Right lobe of liver (tissue), 6 donors: Measurements from ENCODE around the gene MCAT. TPM values are rescaled to one million over a fixed set of nuclear protein-coding genes. Genes with fewer than 3 reads are reported as not detected.
A peak's percentile ranks its signal among the peaks of the same experiment; 100 is the strongest.

ENCODE experiments used
- ATAC-seq, 4 donors: fragments of 200-7000 bp; cut with Tn5 transposase; one replicate each; pipeline ENCODE4 v1.9.1; 2020; ENCODE audit warnings: mild to moderate bottlenecking in 4 of 4, moderate library complexity in 4 of 4
- DNase-seq, 3 donors: peaks; one replicate each; pipeline ENCODE4 v3.0.0-alpha.2; 2020
- H3K27ac ChIP-seq, 3 donors: fragments of 200-600 bp; one replicate each; pipeline ENCODE4 v1.8.0; 2022
- H3K27me3 ChIP-seq, 2 donors: fragments of 200-600 bp; one replicate each; pipeline ENCODE4 v1.8.0; 2022
- H3K36me3 ChIP-seq, 4 donors: fragments of 200-600 bp; sonication (generic) in 1 of 4; one replicate each; pipeline versions ENCODE4 v1.5.1 to v1.8.0; 2017 to 2022; ENCODE audit warnings: control low read depth in 1 of 4
- H3K4me1 ChIP-seq, 4 donors: fragments of 200-600 bp; sonication (generic) in 1 of 4; one replicate each; pipeline versions ENCODE4 v1.5.1 to v1.8.0; 2017 to 2022; ENCODE audit warnings: control low read depth in 1 of 4
- H3K4me3 ChIP-seq, 3 donors: fragments of 200-600 bp; one replicate each; pipeline ENCODE4 v1.8.0; 2022
- H3K9me3 ChIP-seq, 4 donors: fragments of 200-600 bp; sonication (generic) in 1 of 4; one replicate each; pipeline versions ENCODE4 v1.5.1 to v1.8.0; 2017 to 2022; ENCODE audit warnings: control low read depth in 1 of 4
- POLR2A ChIP-seq: fragments of 450-650 bp; IDR thresholded peaks from one replicate; pipeline ENCODE4 v1.6.1; 2017; ENCODE audit warnings: antibody characterized with exemption, mild to moderate bottlenecking
- WGBS: methylation state at CpG from one replicate; pipeline ENCODE4 v1.1.6; 2018; ENCODE audit warnings: low coverage, low lambda C conversion rate; ENCODE audit not compliant: insufficient coverage; ENCODE audit errors: missing lambda C conversion rate; 5-methylcytosine and 5-hydroxymethylcytosine counted together
- intact Hi-C, 2 donors: fragments of 100-400 bp; cut with DNase I; formaldehyde crosslinking; loops; one replicate each; pipeline versions ENCODE4 v1.11.2 to v1.14.1; 2022
- total RNA-seq, 6 experiments: library from RNA; depleted of rRNA in 2 of 6; stranded (reverse); fragments of >200 nt in 2 of 6; fragmentation: NEBNext Ultra II Directional in 3 of 6; extraction: Animal tissue kit (Norgen Biotek cat#: 25700) in 3 of 6; gene quantifications; one replicate each; pipeline versions ENCODE4 v1.1.0 to v1.2.4, GENCODE V29; 2016 to 2023
- TF ChIP-seq, protein P1 (sequence below), 4 donors: fragments of 200-600 bp in 3 of 4; fragments of 450-650 bp in 1 of 4; IDR thresholded peaks; one replicate each; pipeline versions ENCODE4 v1.5.1 to v1.8.0; 2016 to 2022; ENCODE audit warnings: antibody characterized with exemption in 4 of 4, mild to moderate bottlenecking in 2 of 4
- donor health status: DM: no; HTN: yes; CAD: no.
- donor health status: DM: no; HTN: no; CAD: no.
- donor health status: DM: no; HTN: no; CAD: no.
- donor health status: DM: no; HTN: yes; CAD: no.
- donor health status: DM: no; HTN: yes; CAD: no.

MCAT gene
- total RNA-seq, 6 experiments from 2014 or later, result 8.8 to 22.3 (median 11.4) TPM

DNA sequence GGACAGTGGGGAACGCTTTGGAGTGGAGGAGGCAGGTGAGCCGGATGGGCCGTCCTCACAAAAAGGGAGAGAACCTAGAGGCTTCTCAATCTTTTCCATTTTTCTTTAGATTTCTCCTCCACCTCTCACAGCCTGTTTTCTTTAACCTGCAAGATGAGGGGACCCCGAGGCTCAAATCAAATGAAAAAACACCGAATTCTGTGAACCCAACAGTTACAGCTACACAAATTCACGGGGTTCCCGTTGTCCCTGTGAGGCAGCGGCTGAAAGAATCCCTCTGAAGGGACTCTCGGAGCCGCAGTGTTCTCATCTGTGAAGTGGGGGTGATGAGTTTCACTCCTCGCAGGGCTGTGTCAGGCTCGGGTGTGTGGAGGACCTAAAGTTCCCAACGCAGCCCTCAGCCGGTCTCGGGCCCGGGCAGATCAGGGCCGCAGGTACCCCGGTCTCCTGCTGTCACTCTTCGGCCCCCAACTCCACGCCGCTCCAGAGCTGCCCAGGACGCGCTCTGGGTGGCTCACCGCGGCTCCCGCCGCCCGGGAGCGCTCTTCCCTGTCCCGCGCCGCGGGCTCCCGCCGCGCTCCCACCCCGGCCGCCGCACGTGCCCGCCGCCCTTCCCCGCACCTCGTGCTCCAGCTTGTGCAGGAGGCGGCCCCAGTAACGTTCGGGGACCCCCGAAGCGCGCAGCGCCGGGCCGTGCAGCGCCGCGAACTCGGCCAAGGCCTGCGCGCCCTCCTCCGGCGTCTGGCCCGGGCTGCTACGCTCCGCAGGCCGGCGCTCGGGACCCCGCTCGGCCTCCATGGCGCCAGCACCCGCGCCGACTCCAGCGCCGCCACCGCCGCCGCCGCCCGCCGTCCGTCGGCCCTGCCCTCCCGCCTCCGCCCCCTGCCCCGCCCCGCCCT, 43.3 kb upstream of the MCAT start, which contains the start of gene TTLL12:
Gene TTLL12 (minus strand): TSS at position 863 of the 899 bp plus-strand sequence. CDS start 65 bp downstream, at position 798.
- Histone ChIP-seq H3K27me3 (no peaks in the 10 kb centered on the region), H3K4me1 (peaks cover 0 to 10% (median 4%) of the 10 kb centered on the region in 4 donors), H3K9me3 (no peaks in the 10 kb centered on the region), H3K36me3 (no peaks in the 10 kb centered on the region), H3K4me3 (peak within 1 kb of the TSS; percentile 72 to 77 (median 72)), H3K27ac (peak within 1 kb of the TSS; percentile 59 to 75 (median 74))
- peak; percentile 69 for TF ChIP-seq POLR2A
- TF ChIP-seq, protein P1, sequence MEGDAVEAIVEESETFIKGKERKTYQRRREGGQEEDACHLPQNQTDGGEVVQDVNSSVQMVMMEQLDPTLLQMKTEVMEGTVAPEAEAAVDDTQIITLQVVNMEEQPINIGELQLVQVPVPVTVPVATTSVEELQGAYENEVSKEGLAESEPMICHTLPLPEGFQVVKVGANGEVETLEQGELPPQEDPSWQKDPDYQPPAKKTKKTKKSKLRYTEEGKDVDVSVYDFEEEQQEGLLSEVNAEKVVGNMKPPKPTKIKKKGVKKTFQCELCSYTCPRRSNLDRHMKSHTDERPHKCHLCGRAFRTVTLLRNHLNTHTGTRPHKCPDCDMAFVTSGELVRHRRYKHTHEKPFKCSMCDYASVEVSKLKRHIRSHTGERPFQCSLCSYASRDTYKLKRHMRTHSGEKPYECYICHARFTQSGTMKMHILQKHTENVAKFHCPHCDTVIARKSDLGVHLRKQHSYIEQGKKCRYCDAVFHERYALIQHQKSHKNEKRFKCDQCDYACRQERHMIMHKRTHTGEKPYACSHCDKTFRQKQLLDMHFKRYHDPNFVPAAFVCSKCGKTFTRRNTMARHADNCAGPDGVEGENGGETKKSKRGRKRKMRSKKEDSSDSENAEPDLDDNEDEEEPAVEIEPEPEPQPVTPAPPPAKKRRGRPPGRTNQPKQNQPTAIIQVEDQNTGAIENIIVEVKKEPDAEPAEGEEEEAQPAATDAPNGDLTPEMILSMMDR (IDR thresholded peaks at IDR 0.05), result no peak
- peak; percentile 11 to 52 (median 36) for ATAC-seq
- DNase-seq, result peak; percentile 69 to 77 (median 76)
- intact Hi-C loops, result no loop called here
- 2% methylated on average over 16 of the region's 87 CpGs for WGBS

DNA sequence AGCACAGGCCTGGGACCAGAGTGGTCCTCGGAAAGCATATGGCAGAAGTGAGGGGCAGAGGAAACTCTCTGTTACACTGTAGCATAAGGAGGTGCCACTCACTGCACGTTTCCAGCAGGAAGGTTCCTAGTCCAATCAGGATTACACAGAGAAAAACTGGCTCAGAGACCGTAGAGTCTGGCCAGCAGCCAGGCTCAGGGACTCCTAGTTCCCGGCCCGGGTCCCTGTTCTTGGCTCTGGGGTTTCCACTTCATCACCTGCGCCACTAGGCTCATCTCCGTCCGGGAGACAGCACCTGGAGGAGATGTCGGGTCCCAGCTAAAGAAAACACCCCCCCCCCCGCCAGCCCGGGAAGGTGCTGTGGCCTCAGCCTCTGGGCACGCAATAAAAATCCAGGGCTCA, 42.7 kb upstream of the MCAT start:
- ATAC-seq, result peak; percentile 33 to 50 (median 40)
- Histone ChIP-seq H3K4me1 (peaks cover 0 to 10% (median 4%) of the 10 kb centered on the region in 4 donors), H3K27ac (peak overlapping the region in 1 of 3 donors; percentile 47), H3K27me3 (no peaks in the 10 kb centered on the region), H3K4me3 (peak overlapping the region; percentile 72 to 77 (median 72)), H3K9me3 (no peaks in the 10 kb centered on the region), H3K36me3 (no peaks in the 10 kb centered on the region)
- WGBS, result 23% methylated on average over 6 of the region's 12 CpGs
- TF ChIP-seq, protein P1 (IDR thresholded peaks at IDR 0.05), result no peak
- TF ChIP-seq POLR2A, result no peak
- intact Hi-C loops, result no loop called here
- DNase-seq, result peak; percentile 71 to 85 (median 80)

DNA sequence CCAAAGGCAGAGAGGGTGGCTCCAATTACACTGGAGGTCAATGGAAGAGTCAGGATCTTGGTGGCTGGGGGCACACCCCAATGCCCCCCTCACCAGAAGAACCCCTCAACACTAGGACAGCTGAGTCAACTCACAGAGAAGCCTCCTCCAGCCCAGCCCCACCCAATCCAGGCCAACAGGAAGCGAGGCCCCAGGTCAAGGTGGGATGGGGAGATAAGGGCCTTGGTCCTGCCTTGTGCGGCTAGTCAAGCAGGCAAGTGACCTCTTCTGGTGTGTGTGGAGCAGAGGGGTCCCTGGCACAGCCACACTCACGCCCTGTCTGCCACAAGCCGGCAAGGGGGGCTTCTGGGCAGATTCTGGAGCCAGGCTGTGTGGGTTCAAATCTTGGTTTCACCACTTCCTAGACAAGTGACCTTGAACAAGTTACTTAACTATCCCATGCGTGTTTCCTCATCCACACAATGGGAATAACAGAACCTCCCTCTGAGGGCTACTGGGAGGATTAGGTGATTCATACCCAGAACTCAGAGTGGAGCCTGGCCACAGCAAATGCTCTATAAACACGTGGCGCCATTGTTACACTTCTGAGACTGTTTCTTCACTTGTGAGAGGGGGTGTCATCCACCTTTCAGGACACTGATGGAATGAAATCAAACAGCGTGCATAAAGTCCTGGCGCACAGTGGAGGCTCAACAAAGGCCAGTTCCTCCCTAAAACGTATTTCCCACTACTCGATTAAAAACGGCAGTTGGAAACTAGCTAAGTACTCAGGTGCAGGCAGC, 40.5 kb upstream of the MCAT start:
- Histone ChIP-seq H3K9me3 (no peaks in the 10 kb centered on the region), H3K27me3 (no peaks in the 10 kb centered on the region), H3K36me3 (peaks cover 0 to 17% (median 5%) of the 10 kb centered on the region in 4 donors), H3K27ac (no peak overlapping the region), H3K4me1 (peaks cover 0 to 10% (median 4%) of the 10 kb centered on the region in 4 donors), H3K4me3 (no peak overlapping the region)
- DNase-seq (no peak), ATAC-seq (no peak)
- WGBS, result 56% methylated on average over 6 of the region's 12 CpGs
- intact Hi-C loops, result no loop called here
- no peak for TF ChIP-seq POLR2A
- TF ChIP-seq, protein P1 (IDR thresholded peaks at IDR 0.05), result no peak

DNA sequence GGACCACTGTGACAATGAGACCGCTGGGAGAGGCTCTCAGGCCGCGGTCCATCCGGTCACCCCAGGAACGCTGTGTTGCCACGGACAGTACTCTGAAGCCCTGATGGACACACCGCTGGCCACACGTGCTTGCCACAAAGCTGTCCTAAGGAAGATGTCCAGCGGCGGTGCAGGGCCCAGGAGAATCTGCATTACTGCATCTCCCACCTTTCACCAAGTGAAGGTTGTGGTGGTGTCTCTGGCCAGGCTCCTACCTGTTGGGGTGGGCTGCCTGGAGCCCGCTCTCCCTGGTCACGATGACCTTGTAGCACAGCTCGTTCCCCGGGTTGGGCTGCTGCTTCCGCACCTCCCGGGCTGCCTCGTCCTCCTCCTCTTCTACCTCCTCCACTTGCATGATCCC, 39.5 kb upstream of the MCAT start:
- H3K4me3 ChIP-seq, result no peak overlapping the region
- DNase-seq (no peak), ATAC-seq (no peak)
- WGBS, result no CpG with 5 or more reads among the region's 17 CpGs
- peaks cover 0 to 10% (median 4%) of the 10 kb centered on the region in 4 donors for H3K4me1 ChIP-seq
- H3K27ac ChIP-seq, result no peak overlapping the region
- peaks cover 0 to 20% (median 7%) of the 10 kb centered on the region in 4 donors for H3K36me3 ChIP-seq
- H3K27me3 ChIP-seq, result no peaks in the 10 kb centered on the region
- intact Hi-C loops, result no loop called here
- TF ChIP-seq, protein P1 (IDR thresholded peaks at IDR 0.05), result no peak
- TF ChIP-seq POLR2A, result no peak
- no peaks in the 10 kb centered on the region for H3K9me3 ChIP-seq
